GM21381 (cell line): ENCODE results near the gene DCAF6.
A peak's percentile ranks its signal among the peaks of the same experiment; 100 is the strongest.
"Not testable (repeated sequence)": the region's sequence is repeated elsewhere in the genome, so short reads cannot be mapped to it uniquely, and the experiment has no call there.

Experiments
- ATAC-seq: cut with Tn5 transposase; IDR thresholded peaks from one replicate; pipeline ENCODE4 v1.9.1; 2021; ENCODE audit warnings: mild to moderate bottlenecking, moderate library complexity; ENCODE audit not compliant: unreplicated experiment

Gene DCAF6

DNA sequence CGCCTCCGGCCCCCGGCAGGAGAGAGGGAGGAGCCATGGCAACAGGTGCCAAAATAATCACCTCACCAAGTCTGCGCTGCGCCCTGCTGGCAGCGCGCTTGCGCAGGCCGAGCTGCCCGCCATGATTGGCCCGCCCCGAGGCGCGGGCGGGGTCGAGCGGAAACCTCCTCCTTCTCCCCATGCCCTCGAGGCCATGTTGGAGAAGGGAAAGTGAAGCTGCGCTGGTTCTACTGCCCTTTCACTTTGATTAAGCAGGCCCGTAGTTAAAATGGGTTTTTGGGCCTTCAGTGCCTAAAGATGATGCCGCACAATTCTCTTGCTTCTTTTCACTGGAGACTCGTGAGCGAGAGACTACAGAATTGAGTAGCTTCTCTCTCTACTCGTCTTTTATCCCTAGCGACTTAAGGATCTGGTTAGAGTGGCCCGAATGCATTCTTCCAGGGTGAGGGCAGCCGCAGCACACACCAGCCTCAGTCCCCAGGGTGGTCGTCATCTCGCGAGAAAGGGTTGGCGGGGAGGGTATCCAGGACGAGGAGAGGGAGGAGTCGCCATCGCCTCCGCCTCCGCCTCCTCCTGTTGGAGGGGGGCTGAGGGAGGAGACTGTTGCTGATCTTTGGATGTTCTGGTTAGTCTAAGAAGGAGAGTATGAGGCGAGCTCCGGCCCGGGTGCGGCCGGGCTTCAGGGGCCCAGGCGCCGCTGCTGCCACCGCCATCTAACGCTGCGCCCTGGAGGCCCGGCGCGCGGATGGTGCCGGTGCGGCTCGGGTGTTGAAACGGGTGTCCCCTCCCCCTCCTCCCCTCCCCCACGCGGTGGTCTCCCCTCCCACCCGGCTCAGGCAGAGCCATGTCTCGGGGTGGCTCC is at the start of gene DCAF6:
Gene DCAF6, plus strand, starts transcription at position 616 of the 862 bp plus-strand sequence. Its CDS starts 229 bp downstream, at position 845.
- ATAC-seq: peak; percentile 75

DNA sequence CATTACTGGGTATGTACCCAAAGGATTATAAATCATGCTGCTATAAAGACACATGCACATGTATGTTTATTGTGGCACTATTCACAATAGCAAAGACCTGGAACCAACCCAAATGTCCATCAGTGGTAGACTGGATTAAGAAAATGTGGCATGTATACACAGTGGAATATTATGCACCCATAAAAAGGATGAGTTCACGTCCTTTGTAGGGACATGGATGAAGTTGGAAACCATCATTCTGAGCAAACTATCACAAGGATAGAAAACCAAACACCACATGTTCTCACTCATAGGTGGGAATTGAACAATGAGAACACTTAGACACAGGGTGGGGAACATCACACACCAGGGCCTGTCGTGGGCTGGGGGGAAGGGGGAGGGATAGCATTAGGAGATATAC is 49.3 kb upstream of the DCAF6 start:
- not testable (repeated sequence) for ATAC-seq

GRCh38 chr1:167890400-167890799 is 46.1 kb upstream of the DCAF6 start:
- ATAC-seq: no peak

GRCh38 chr1:167893798-167894197 is 42.7 kb upstream of the DCAF6 start:
- ATAC-seq: no peak

DNA sequence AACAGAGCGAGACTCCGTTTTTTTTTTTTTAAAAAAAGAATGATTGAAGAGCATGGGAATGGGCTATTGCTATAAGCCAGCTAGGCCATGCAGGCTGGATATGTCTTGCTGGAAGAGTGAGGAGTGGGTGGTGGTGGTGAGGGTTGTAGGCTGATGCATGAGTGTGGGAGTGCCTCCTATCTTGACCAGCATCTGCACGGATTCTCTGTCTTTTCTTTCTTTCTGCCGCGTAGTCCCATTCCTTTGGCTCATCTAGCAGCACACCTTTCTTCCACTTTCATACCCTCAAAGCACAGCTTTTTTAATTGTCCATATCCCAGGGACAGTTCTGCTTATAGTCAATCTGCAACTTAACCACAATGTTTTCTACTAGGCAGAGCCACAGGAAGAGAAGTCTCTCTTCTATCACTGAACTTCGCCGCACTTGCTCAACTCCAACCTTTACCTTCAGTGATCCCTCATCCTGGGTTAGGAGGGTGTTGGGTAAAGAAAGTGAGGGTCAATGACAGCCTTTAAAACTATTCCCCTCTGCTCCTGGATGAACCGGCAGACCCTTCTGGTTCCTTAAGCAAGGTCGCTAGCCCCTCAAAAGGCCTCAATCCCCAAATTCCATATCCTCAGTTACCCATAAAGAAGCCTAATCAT is 37.8 kb upstream of the DCAF6 start:
- no peak for ATAC-seq

DNA sequence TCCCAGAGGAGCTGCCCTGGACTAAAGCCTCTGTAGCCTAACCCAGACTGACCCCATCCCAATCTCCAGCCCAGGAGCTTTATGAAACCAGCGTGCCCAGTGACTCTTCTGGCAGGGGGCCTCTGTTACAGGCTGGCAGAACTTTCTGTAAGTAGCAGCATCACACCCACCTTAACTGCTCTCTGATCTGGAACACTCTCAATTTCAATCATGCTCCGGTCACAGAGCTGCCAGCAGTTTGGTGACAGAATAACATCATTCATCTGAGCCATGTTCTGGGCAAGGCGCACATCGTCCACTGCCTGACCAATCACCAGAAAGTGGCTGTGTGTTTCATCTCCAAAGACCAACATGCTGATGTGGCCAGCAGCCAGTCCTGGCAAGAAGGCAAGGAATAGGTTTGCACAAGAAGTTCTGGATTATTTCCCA is 37.2 kb upstream of the DCAF6 start:
- ATAC-seq: peak; percentile 84

GRCh38 chr1:167900907-167901306 is 35.6 kb upstream of the DCAF6 start:
- no peak for ATAC-seq

- no peak for ATAC-seq
Observed at GRCh38 chr1:167904652-167905130, 31.8 kb upstream of the DCAF6 start.

- no peak for ATAC-seq
Observed at GRCh38 chr1:167905182-167905581, 31.3 kb upstream of the DCAF6 start.

DNA sequence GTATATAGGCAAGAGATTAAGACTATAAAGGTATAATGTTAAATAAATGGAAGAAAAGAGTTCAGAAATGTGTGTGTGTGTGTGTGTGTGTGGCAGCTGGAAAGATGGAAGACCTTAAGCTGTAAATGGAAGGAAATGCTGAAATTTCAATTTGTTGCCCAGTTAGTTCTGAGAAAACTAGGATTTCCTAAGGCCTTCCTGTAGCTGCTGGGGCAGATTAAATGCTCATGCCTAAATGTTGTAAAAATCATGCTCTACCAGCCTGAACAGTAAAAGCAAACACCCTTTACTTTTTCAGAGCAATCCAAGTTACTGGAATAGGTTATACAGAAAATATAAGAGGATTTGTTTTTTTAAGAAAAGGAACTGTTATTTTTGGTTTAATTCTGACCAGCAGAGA is 30.8 kb upstream of the DCAF6 start:
- ATAC-seq: no peak

DNA sequence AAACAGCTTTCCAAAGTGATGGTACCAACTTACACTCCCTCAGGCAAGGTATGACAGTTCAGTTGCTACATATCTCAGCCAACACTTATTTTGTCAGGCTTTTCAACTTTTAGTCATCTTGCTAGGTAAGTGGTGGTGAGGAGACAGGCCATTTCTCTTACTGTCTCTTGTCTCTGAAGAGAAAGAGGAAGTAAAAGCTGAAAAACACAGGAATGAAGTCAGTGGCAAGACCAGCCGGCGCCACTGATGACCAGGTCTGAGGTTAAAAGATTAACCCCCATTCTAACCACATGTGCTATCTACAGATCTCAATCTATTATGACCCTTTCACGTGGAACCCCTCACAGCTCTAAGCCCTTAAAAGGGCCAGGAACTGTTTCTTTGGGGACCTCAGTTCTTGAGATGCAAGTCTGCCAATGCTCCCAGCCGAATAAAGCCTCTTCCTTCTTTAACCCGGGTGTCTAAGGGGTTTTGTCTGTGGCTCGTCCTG is 26.7 kb upstream of the DCAF6 start:
- no peak for ATAC-seq

GRCh38 chr1:167910530-167910929 is 26.0 kb upstream of the DCAF6 start:
- no peak for ATAC-seq

GRCh38 chr1:167911413-167911812 is 25.1 kb upstream of the DCAF6 start:
- no peak for ATAC-seq

DNA sequence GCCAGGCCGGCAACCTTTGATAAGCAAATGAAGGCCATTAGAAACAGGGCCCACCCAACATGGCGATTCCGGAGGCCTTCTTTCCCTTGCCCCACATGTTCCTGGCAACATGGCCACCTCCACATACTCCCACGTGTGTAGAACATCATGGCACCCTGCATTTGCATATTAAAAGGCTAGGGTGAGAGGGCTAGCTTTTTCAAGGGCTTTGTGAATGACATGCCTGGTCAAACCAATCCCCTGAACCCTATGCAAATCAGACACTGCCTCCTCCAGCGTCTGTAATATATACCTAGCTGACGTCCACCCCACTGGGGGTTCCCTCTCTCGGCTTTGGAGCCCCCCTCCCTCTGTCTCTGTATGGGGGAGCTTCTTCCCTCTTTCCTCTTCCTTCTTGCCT is 24.2 kb upstream of the DCAF6 start:
- ATAC-seq: no peak

GRCh38 chr1:167913895-167914496 is 22.5 kb upstream of the DCAF6 start, which contains the start of gene ADCY10:
ADCY10 (minus strand) TSS chr1:167914134; CDS start chr1:167905140, 8,994 bp downstream.
- ATAC-seq: no peak

DNA sequence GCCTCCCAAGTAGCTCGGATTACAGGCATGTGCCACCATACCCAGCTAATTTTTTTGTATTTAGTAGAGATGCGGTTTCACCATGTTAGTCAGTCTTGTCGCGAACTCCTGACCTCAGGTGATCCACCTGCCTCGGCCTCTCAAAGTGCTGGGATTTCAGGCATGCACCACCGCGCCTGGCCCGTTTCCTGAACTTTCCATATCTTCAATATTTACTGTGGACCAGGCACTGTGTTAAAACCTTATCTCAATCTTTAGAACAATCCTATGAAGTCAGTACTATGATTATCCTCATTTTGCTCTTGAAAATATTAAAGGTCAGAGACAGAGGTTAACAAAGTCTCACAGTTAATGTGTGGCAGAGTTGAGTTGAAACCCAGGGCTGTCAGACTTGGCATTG is 20.9 kb upstream of the DCAF6 start:
- ATAC-seq: no peak

- no peak for ATAC-seq
Observed at GRCh38 chr1:167916766-167917511, 19.5 kb upstream of the DCAF6 start.

DNA sequence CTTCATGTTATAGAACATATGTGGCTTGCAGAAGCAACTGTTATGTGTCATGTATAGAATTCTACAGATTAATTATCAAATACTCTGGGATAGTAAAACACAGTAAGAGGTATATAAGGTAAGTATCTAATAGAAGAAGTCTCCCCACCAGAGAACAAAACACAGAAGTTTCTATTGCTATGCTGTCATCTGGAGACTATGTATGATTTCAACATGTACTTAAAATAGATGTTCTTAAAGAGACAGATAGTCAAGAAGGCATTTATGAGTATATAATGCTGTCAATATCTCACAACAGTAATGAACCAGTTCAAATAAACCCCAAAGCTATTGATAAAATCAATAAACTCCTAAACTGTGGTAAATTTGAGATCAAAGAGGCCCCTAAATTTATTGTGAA is 14.5 kb upstream of the DCAF6 start:
- no peak for ATAC-seq

DNA sequence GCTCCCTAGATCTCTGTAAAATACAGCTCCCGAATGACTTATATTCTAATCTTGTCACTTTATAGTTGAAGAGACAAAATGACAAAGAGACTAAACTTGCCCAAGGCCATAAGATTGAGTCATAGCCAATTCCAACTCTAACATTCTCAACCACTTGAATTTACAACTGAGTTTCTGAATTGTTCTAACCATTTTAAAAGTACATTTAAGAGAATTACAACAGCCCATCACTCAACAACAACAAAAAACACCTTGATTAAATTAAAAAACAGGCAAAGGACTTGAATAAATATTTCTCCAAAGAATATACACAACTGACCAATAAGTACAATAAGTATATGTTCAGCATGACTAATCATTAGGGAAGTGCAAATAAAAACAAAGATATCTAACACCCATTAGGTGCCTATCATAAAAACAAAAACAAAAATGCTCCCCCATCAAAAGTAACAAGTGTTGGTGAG is 13.8 kb upstream of the DCAF6 start:
- ATAC-seq: no peak

- no peak for ATAC-seq
Observed at GRCh38 chr1:167923324-167924056, 13.0 kb upstream of the DCAF6 start.
